H1 (cell line): ENCODE data around the gene DERL3. TPM values are rescaled to one million over a fixed set of nuclear protein-coding genes. Genes with fewer than 3 reads are reported as not detected.

Experiments
- CTCF ChIA-PET: fragments of 300-600 bp; sonication (Branson Sonifier 250); formaldehyde crosslinking; loops from one replicate; lab custom pipeline; 2021; ENCODE audit not compliant: partially characterized antibody; lab: Charles Lee
- POLR2A ChIA-PET: fragments of 300-600 bp; sonication (Branson Sonifier 250); formaldehyde crosslinking; loops from one replicate; lab custom pipeline; 2021; ENCODE audit warnings: inconsistent platforms; ENCODE audit not compliant: partially characterized antibody; lab: Charles Lee
- DNase-seq, 2 experiments: peaks; one replicate each; pipeline versions ENCODE4 v3.0.0 to v3.0.0-alpha.2; 2010 to 2022; ENCODE audit warnings: low spot score in 2 of 2, low read depth in 1 of 2, mixed read lengths in 1 of 2
- FAIRE-seq: peaks from 2 replicates; lab custom pipeline; 2011; peaks lifted over from hg19 to GRCh38; lab: Jason Lieb, UNC
- H2AFZ ChIP-seq: 2 replicates; pipeline ENCODE4 v1.8.1; 2012; ENCODE audit warnings: low read length, inconsistent platforms
- H2AK5ac ChIP-seq: 2 replicates; pipeline ENCODE4 v1.6.1; 2013; ENCODE audit warnings: low read depth, low read length
- H2BK120ac ChIP-seq: replicated peaks from 2 replicates; pipeline ENCODE3; 2013; ENCODE audit warnings: low read depth, low read length, inconsistent platforms
- H2BK12ac ChIP-seq: 2 replicates; pipeline ENCODE4 v1.6.1; 2013; ENCODE audit warnings: low read depth, low read length
- H2BK15ac ChIP-seq: 2 replicates; pipeline ENCODE4 v1.6.1; 2013; ENCODE audit warnings: low read length
- H2BK20ac ChIP-seq: 2 replicates; pipeline ENCODE4 v1.6.1; 2013; ENCODE audit warnings: low read length
- H2BK5ac ChIP-seq: 2 replicates; pipeline ENCODE4 v1.6.1; 2013; ENCODE audit warnings: low read depth, low read length
- H3K14ac ChIP-seq: 2 replicates; pipeline ENCODE4 v1.6.1; 2013; ENCODE audit warnings: inconsistent platforms; ENCODE audit not compliant: insufficient read length
- H3K18ac ChIP-seq: 2 replicates; pipeline ENCODE4 v1.6.1; 2013; ENCODE audit warnings: low read length; ENCODE audit errors: extremely low read depth
- H3K23ac ChIP-seq: 2 replicates; pipeline ENCODE4 v1.6.1; 2013; ENCODE audit warnings: inconsistent platforms; ENCODE audit not compliant: insufficient read length
- H3K23me2 ChIP-seq: 2 replicates; pipeline ENCODE4 v1.6.1; 2013; ENCODE audit warnings: low read depth, low read length
- H3K27ac ChIP-seq: 2 replicates; pipeline ENCODE4 v1.6.1; 2011; ENCODE audit warnings: low read depth, low read length, inconsistent platforms
- H3K27me3 ChIP-seq, 4 experiments: replicated peaks in 1 of 4; 1 replicate in 1 of 4; 2 replicates in 3 of 4; pipeline versions ENCODE4 v1.6.1 to v1.8.1; 2011 to 2013; ENCODE audit warnings: low read length in 3 of 4, mild to moderate bottlenecking in 3 of 4, inconsistent platforms in 2 of 4, mixed read lengths in 2 of 4, moderate library complexity in 1 of 4; ENCODE audit not compliant: control insufficient read depth in 3 of 4, insufficient read depth in 3 of 4; ENCODE audit errors: extremely low read depth in 1 of 4
- H3K36me3 ChIP-seq, 4 experiments: 2 replicates each; pipeline versions ENCODE4 v1.6.1 to v1.8.1; 2011 to 2013; ENCODE audit warnings: mild to moderate bottlenecking in 4 of 4, low read length in 3 of 4, moderate library complexity in 2 of 4, control low read depth in 1 of 4, inconsistent platforms in 1 of 4; ENCODE audit not compliant: insufficient read depth in 4 of 4, control insufficient read depth in 2 of 4
- H3K4ac ChIP-seq: replicated peaks from 2 replicates; pipeline ENCODE3; 2013; ENCODE audit warnings: low read length, low read depth, mixed read lengths, inconsistent platforms; ENCODE audit not compliant: insufficient read length
- H3K4me1 ChIP-seq, 4 experiments: replicated peaks in 1 of 4; 1 replicate in 1 of 4; 2 replicates in 3 of 4; pipeline versions ENCODE4 v1.6.1 to v1.8.1; 2011 to 2013; ENCODE audit warnings: low read length in 3 of 4, inconsistent platforms in 2 of 4, mixed read lengths in 1 of 4; ENCODE audit not compliant: insufficient read depth in 4 of 4, control insufficient read depth in 3 of 4
- H3K4me2 ChIP-seq, 2 experiments: 2 replicates each; pipeline versions ENCODE4 v1.6.1 to v1.8.1; 2011 to 2013; ENCODE audit warnings: low read depth in 2 of 2, low read length in 2 of 2, control low read depth in 1 of 2, inconsistent platforms in 1 of 2, mild to moderate bottlenecking in 1 of 2; ENCODE audit not compliant: insufficient read depth in 1 of 2
- H3K4me3 ChIP-seq, 4 experiments: fragments of 200-600, 300-600 bp in 1 of 4; sonication (generic), shearing (Covaris generic), sonication (Bioruptor Twin) in 1 of 4; 2 replicates each; pipeline versions ENCODE4 v1.5.1 to v1.8.1; 2011 to 2016; ENCODE audit warnings: low read length in 4 of 4, low read depth in 3 of 4, control low read depth in 2 of 4, inconsistent platforms in 2 of 4, mild to moderate bottlenecking in 2 of 4, mixed read lengths in 1 of 4, moderate library complexity in 1 of 4; ENCODE audit not compliant: insufficient read depth in 2 of 4; ENCODE audit errors: extremely low read depth in 1 of 4
- H3K56ac ChIP-seq: replicated peaks from 2 replicates; pipeline ENCODE3; 2013; ENCODE audit warnings: low read depth, mild to moderate bottlenecking, mixed read lengths, low read length, inconsistent platforms; ENCODE audit not compliant: insufficient read length
- H3K79me1 ChIP-seq: 2 replicates; pipeline ENCODE4 v1.6.1; 2013; ENCODE audit warnings: low read depth, low read length, control low read depth
- H3K79me2 ChIP-seq, 2 experiments: 2 replicates each; pipeline versions ENCODE4 v1.6.1 to v1.8.1; 2012 to 2013; ENCODE audit warnings: low read length in 2 of 2, mild to moderate bottlenecking in 2 of 2, inconsistent platforms in 1 of 2; ENCODE audit not compliant: insufficient read depth in 2 of 2, control insufficient read depth in 1 of 2
- H3K9ac ChIP-seq, 4 experiments: replicated peaks in 1 of 4; 1 replicate in 1 of 4; 2 replicates in 3 of 4; pipeline versions ENCODE4 v1.6.1 to v1.8.1; 2011 to 2013; ENCODE audit warnings: low read depth in 3 of 4, low read length in 3 of 4, control low read depth in 2 of 4, mild to moderate bottlenecking in 2 of 4, moderate library complexity in 2 of 4, inconsistent platforms in 1 of 4; ENCODE audit errors: extremely low read depth in 1 of 4
- H3K9me3 ChIP-seq, 2 experiments: 2 replicates each; pipeline versions ENCODE4 v1.6.1 to v1.8.1; 2012 to 2013; ENCODE audit warnings: mild to moderate bottlenecking in 2 of 2, moderate library complexity in 2 of 2, control low read depth in 1 of 2, inconsistent platforms in 1 of 2, low read depth in 1 of 2, low read length in 1 of 2, mixed read lengths in 1 of 2; ENCODE audit not compliant: insufficient read depth in 2 of 2
- H4K20me1 ChIP-seq, 2 experiments: replicated peaks in 1 of 2; 2 replicates each; pipeline versions ENCODE3 to v1.8.1; 2011 to 2013; ENCODE audit warnings: inconsistent platforms in 2 of 2, low read length in 2 of 2, mild to moderate bottlenecking in 1 of 2; ENCODE audit not compliant: insufficient read depth in 2 of 2, control insufficient read depth in 1 of 2
- H4K5ac ChIP-seq: 2 replicates; pipeline ENCODE4 v1.6.1; 2013; ENCODE audit warnings: low read length, low read depth, mixed read lengths, inconsistent platforms; ENCODE audit not compliant: insufficient read length
- H4K8ac ChIP-seq: 2 replicates; pipeline ENCODE4 v1.8.0; 2013; ENCODE audit warnings: mild to moderate bottlenecking, moderate library complexity, low read length, inconsistent platforms; ENCODE audit not compliant: insufficient read depth; ENCODE audit errors: extremely low read depth
- H4K91ac ChIP-seq: replicated peaks from 2 replicates; pipeline ENCODE3; 2013; ENCODE audit warnings: low read length, mixed read lengths, inconsistent platforms; ENCODE audit not compliant: insufficient read length
- ASH2L ChIP-seq: fragments of 200-600, 300-600 bp; sonication (generic); IDR thresholded peaks from one replicate; pipeline ENCODE4 v1.7.1; 2017; ENCODE audit warnings: low read length
- E2F6 ChIP-seq: IDR thresholded peaks from 2 replicates; pipeline ENCODE4 v1.6.1; 2012; ENCODE audit warnings: inconsistent platforms
- GABPA ChIP-seq: IDR thresholded peaks from 2 replicates; pipeline ENCODE4 v1.6.1; 2011; ENCODE audit warnings: mild to moderate bottlenecking, low read length, moderate library complexity, borderline replicate concordance; ENCODE audit not compliant: insufficient read depth
- SP1 ChIP-seq: IDR thresholded peaks from 2 replicates; pipeline ENCODE4 v1.6.1; 2011; ENCODE audit warnings: low read depth, low read length
- TAF7 ChIP-seq: optimal IDR thresholded peaks from 2 replicates; pipeline ENCODE3; 2011; ENCODE audit warnings: low read depth, mild to moderate bottlenecking, inconsistent platforms, low read length, moderate library complexity, borderline replicate concordance
- TEAD4 ChIP-seq: IDR thresholded peaks from 2 replicates; pipeline ENCODE4 v1.6.1; 2012; ENCODE audit warnings: low read depth, low read length, inconsistent platforms, mixed read lengths
- WGBS, 2 experiments: shearing (Covaris generic) in 1 of 2; methylation state at CpG; one replicate each; pipeline versions ENCODE4 v1.1.6 to v1.1.7; 2013 to 2015; ENCODE audit warnings: low lambda C conversion rate in 2 of 2, mixed read lengths in 2 of 2, inconsistent platforms in 1 of 2, low coverage in 1 of 2, missing lambda C conversion rate in 1 of 2; ENCODE audit not compliant: insufficient replicate concordance in 2 of 2, insufficient coverage in 1 of 2, insufficient read length in 1 of 2; ENCODE audit errors: extremely low coverage in 1 of 2, missing lambda C conversion rate in 1 of 2; 5-methylcytosine and 5-hydroxymethylcytosine counted together
- polyA plus RNA-seq, 7 experiments: library from polyadenylated mRNA; depleted of rRNA in 3 of 7; stranded (reverse) in 5 of 7; unstranded in 2 of 7; fragments of >200 nt in 5 of 7; fragments of 200-250 nt in 2 of 7; gene quantifications; 1 replicate in 5 of 7; 2 replicates in 1 of 7; 4 replicates in 1 of 7; pipeline versions ENCODE4 v1.2.1 to v1.2.3, GENCODE V29; 2011 to 2013; ENCODE audit warnings: missing spikeins in 2 of 7, mixed read lengths in 2 of 7
- total RNA-seq: library from RNA; stranded (reverse); fragmentation: NEBNext Ultra II Directional; extraction: Animal tissue kit (Norgen Biotek cat#: 25700); gene quantifications from 2 replicates; pipeline ENCODE4 v1.2.1, GENCODE V29; 2021

DERL3 gene
- total and polyA plus RNA-seq, 2 of the 8 experiments (the other 6 are each of a cell fraction or from before 2014, with no cell fraction given) = 8.7 to 19.5 TPM

DNA sequence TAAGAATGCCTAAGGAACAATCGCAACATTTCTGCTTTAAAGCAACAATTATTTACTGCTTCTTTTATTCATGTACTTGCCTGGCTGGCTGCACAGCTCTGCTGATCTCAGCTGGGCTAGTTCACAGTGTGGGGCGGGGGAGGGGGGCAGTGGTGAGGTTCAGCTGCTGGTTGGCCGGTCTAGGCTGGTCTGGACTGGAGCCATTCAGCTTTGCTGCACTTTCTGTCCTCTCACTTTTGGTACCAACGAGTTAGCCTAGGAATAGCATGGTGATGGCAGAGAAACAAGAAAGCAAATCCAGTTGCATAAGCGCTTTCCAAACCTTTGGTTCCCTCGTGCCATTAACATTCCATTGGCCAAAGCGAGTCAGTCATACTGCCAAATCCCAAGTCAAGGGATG is 39.4 kb upstream of the DERL3 start:
- no peak for FAIRE-seq
- POLR2A ChIA-PET = interaction anchor here (0.8 to 1.6 kb wide), 3 partner anchors 10 to 16 kb away, joined by 3 to 5 read pairs (median 3); partner anchors contain the start of gene MIF
- no peak for TF ChIP-seq SP1
- no peak for TF ChIP-seq TAF7
- TF ChIP-seq ASH2L = no peak
- no peak for TF ChIP-seq TEAD4
- TF ChIP-seq E2F6 = no peak
- TF ChIP-seq GABPA = no peak

More for the DNA sequence above, 39.4 kb upstream of the DERL3 start:
- H3K79me1 ChIP-seq = no peaks in the 10 kb centered on the region
- no peak overlapping the region for H2AK5ac ChIP-seq
- no peaks in the 10 kb centered on the region for H4K20me1 ChIP-seq
- no peak overlapping the region for H3K4me3 ChIP-seq
- no peaks in the 10 kb centered on the region for H3K23me2 ChIP-seq
- H2BK12ac ChIP-seq = no peak overlapping the region
- H2BK120ac ChIP-seq = no peak overlapping the region
- H2AFZ ChIP-seq = no peak overlapping the region
- no peaks in the 10 kb centered on the region for H3K27me3 ChIP-seq
- 93% methylated on average over 7 of the region's 7 CpGs; no CpG with 5 or more reads in 1 of the 2 experiments for WGBS, 2 experiments
- H2BK5ac ChIP-seq = no peak overlapping the region
- DNase-seq = no peak
- no peaks in the 10 kb centered on the region; a peak in 2 of 8 replicates for H3K36me3 ChIP-seq
- H2BK20ac ChIP-seq = no peak overlapping the region
- no peak overlapping the region for H3K4me2 ChIP-seq
- no peak overlapping the region for H4K5ac ChIP-seq
- no peak overlapping the region for H3K23ac ChIP-seq
- no peak overlapping the region for H3K27ac ChIP-seq
- CTCF ChIA-PET = interaction anchor here (1.2 to 2.7 kb wide), 3 partner anchors 11 to 15 kb away, joined by 5 to 15 read pairs (median 8); partner anchors contain the start of gene MIF
- no peak overlapping the region for H3K14ac ChIP-seq
- no peak overlapping the region for H2BK15ac ChIP-seq
- H3K79me2 ChIP-seq = no peaks in the 10 kb centered on the region
- H3K4ac ChIP-seq = no peak overlapping the region
- H3K56ac ChIP-seq = no peak overlapping the region
- no peaks in the 10 kb centered on the region for H3K9me3 ChIP-seq
- no peak overlapping the region for H3K9ac ChIP-seq
- H3K18ac ChIP-seq = no peak overlapping the region
- no peak overlapping the region for H4K91ac ChIP-seq
- H4K8ac ChIP-seq = 0 out of 2 replicates have a peak overlapping the region, but pooled peaks have one; percentile 14
- H3K4me1 ChIP-seq = no peaks in the 10 kb centered on the region
